CD14-positive monocyte (primary cell): Measurements from ENCODE around the gene MED15. TPM values are rescaled to one million over a fixed set of nuclear protein-coding genes. Genes with fewer than 3 reads are reported as not detected.

ENCODE experiments used
- DNase-seq, 3 donors: peaks; one replicate each; pipeline ENCODE4 v3.0.0-alpha.2; 2011 to 2022
- H2AFZ ChIP-seq: 2 replicates; pipeline ENCODE4 v1.6.0; 2012; ENCODE audit warnings: mild to moderate bottlenecking, low read depth, low read length, inconsistent platforms; ENCODE audit not compliant: insufficient read depth, poor library complexity, severe bottlenecking
- H3K27ac ChIP-seq, 2 donors: 1 replicate in 1 of 2; 2 replicates in 1 of 2; pipeline ENCODE4 v1.5.1; 2012 to 2013; ENCODE audit warnings: low read length in 2 of 2, control low read depth in 1 of 2, inconsistent platforms in 1 of 2, low read depth in 1 of 2, mild to moderate bottlenecking in 1 of 2
- H3K27me3 ChIP-seq, 2 donors: one replicate each; pipeline versions ENCODE4 v1.6.0 to v1.6.1; 2011 to 2013; ENCODE audit warnings: low read length in 2 of 2; ENCODE audit not compliant: control insufficient read depth in 2 of 2, insufficient read depth in 2 of 2
- H3K36me3 ChIP-seq, 2 donors: replicated peaks in 1 of 2; 1 replicate in 1 of 2; 2 replicates in 1 of 2; pipeline versions ENCODE4 v1.5.1 to v1.6.1; 2012 to 2013; ENCODE audit warnings: low read length in 2 of 2, control low read depth in 1 of 2, inconsistent platforms in 1 of 2, mild to moderate bottlenecking in 1 of 2; ENCODE audit not compliant: insufficient read depth in 2 of 2, control insufficient read depth in 1 of 2
- H3K4me1 ChIP-seq, 2 donors: 1 replicate in 1 of 2; 2 replicates in 1 of 2; pipeline versions ENCODE4 v1.5.1 to v1.6.1; 2012 to 2013; ENCODE audit warnings: low read length in 2 of 2, control low read depth in 1 of 2, inconsistent platforms in 1 of 2, mild to moderate bottlenecking in 1 of 2, moderate library complexity in 1 of 2; ENCODE audit not compliant: insufficient read depth in 2 of 2, control insufficient read depth in 1 of 2
- H3K4me2 ChIP-seq: replicated peaks from 2 replicates; pipeline ENCODE3; 2012; ENCODE audit warnings: low read length, moderate library complexity, mild to moderate bottlenecking; ENCODE audit not compliant: poor library complexity, severe bottlenecking; ENCODE audit errors: extremely low read depth
- H3K4me3 ChIP-seq, 3 experiments: fragments of 200-600 bp in 1 of 3; sonication (generic) in 1 of 3; replicated peaks in 1 of 3; 1 replicate in 2 of 3; 2 replicates in 1 of 3; pipeline ENCODE4 v1.5.1; 2011 to 2013; ENCODE audit warnings: low read length in 3 of 3, mild to moderate bottlenecking in 3 of 3, control low read depth in 2 of 3, low read depth in 2 of 3, inconsistent platforms in 1 of 3, moderate library complexity in 1 of 3
- H3K79me2 ChIP-seq: 2 replicates; pipeline ENCODE4 v1.6.0; 2012; ENCODE audit warnings: mild to moderate bottlenecking, control low read depth, inconsistent platforms, low read length, moderate library complexity; ENCODE audit not compliant: insufficient read depth
- H3K9ac ChIP-seq: 2 replicates; pipeline ENCODE4 v1.6.0; 2017; ENCODE audit warnings: low read length, mild to moderate bottlenecking; ENCODE audit not compliant: insufficient read depth, poor library complexity, severe bottlenecking
- H3K9me3 ChIP-seq, 2 donors: replicated peaks in 1 of 2; 1 replicate in 1 of 2; 2 replicates in 1 of 2; pipeline versions ENCODE4 v1.5.1 to v1.6.1; 2012 to 2013; ENCODE audit warnings: low read length in 2 of 2, control low read depth in 1 of 2; ENCODE audit not compliant: control insufficient read depth in 1 of 2, insufficient read depth in 1 of 2
- H4K20me1 ChIP-seq: 2 replicates; pipeline ENCODE4 v1.6.0; 2012; ENCODE audit warnings: mild to moderate bottlenecking, low read length, control low read depth, moderate library complexity; ENCODE audit not compliant: insufficient read depth
- H3K27ac Mint-ChIP-seq, 7 donors: one replicate each; pipeline ENCODE4 v1.8.0; 2020; ENCODE audit warnings: mild to moderate bottlenecking in 7 of 7, mixed read lengths in 7 of 7, moderate library complexity in 6 of 7, inconsistent platforms in 2 of 7
- H3K27me3 Mint-ChIP-seq, 3 donors: one replicate each; pipeline ENCODE4 v1.8.0; 2021 to 2022; ENCODE audit warnings: low read depth in 3 of 3, mild to moderate bottlenecking in 3 of 3, mixed read lengths in 3 of 3, moderate library complexity in 3 of 3, inconsistent platforms in 1 of 3
- H3K36me3 Mint-ChIP-seq, 2 donors: one replicate each; pipeline ENCODE4 v1.8.0; 2020; ENCODE audit warnings: mixed read lengths in 2 of 2, inconsistent platforms in 1 of 2, mild to moderate bottlenecking in 1 of 2
- H3K4me1 Mint-ChIP-seq: one replicate; pipeline ENCODE4 v1.8.0; 2020; ENCODE audit warnings: mild to moderate bottlenecking, mixed read lengths
- H3K4me3 Mint-ChIP-seq, 2 donors: one replicate each; pipeline ENCODE4 v1.8.0; 2020; ENCODE audit warnings: mild to moderate bottlenecking in 2 of 2, mixed read lengths in 2 of 2, moderate library complexity in 1 of 2
- H3K9me3 Mint-ChIP-seq, 7 donors: one replicate each; pipeline ENCODE4 v1.8.0; 2020 to 2022; ENCODE audit warnings: mixed read lengths in 7 of 7, mild to moderate bottlenecking in 6 of 7, moderate library complexity in 6 of 7, inconsistent platforms in 2 of 7
- CTCF ChIP-seq: fragments of 200-600 bp; IDR thresholded peaks from one replicate; pipeline ENCODE4 v1.8.0; 2022; ENCODE audit warnings: antibody characterized with exemption, mild to moderate bottlenecking
- WGBS: methylation state at CpG from one replicate; pipeline ENCODE4 v1.1.5; 2013; ENCODE audit warnings: missing lambda C conversion rate; ENCODE audit not compliant: insufficient coverage; 5-methylcytosine and 5-hydroxymethylcytosine counted together
- intact Hi-C, 2 donors: fragments of 100-400 bp; cut with micrococcal nuclease; formaldehyde crosslinking; loops; one replicate each; pipeline versions ENCODE4 v1.15.0 to v1.15.1; 2023
- polyA plus RNA-seq, 3 donors: library from polyadenylated mRNA; depleted of rRNA in 1 of 3; unstranded in 2 of 3; stranded (reverse) in 1 of 3; fragments of 300-500 nt in 2 of 3; fragments of >200 nt in 1 of 3; fragmentation: Illumina TruSeq in 2 of 3; gene quantifications; 1 replicate in 2 of 3; 2 replicates in 1 of 3; pipeline ENCODE4 v1.2.3, GENCODE V29; 2012 to 2021

Gene MED15
- polyA plus RNA-seq, 3 donors = 10.0 to 126 (median 17.8) TPM

GRCh38 chr22:20573176-20573832, 65.9 kb downstream of the MED15 start:
- no peak overlapping the region for H3K4me2 ChIP-seq
- no peak overlapping the region for H2AFZ ChIP-seq
- no peak overlapping the region for H3K9ac ChIP-seq
- peaks cover 11% of the 10 kb centered on the region for H3K79me2 ChIP-seq
- Mint-ChIP-seq H3K27me3 (no peaks in the 10 kb centered on the region), H3K4me3 (no peak overlapping the region), H3K27ac (no peak overlapping the region), H3K4me1 (peaks cover 33% of the 10 kb centered on the region), H3K9me3 (peaks cover 0 to 2% (median 0%) of the 10 kb centered on the region in 7 donors), H3K36me3 (peaks cover 72 to 95% of the 10 kb centered on the region in 2 donors)
- H3K27ac ChIP-seq = no peak overlapping the region
- H3K4me3 ChIP-seq = no peak overlapping the region
- H3K4me1 ChIP-seq = peaks cover 13 to 20% of the 10 kb centered on the region in 2 donors
- peaks cover 86% of the 10 kb centered on the region for H4K20me1 ChIP-seq
- intact Hi-C loops = no loop called here
- no peaks in the 10 kb centered on the region for H3K27me3 ChIP-seq
- TF ChIP-seq CTCF = no peak
- no peaks in the 10 kb centered on the region for H3K9me3 ChIP-seq
- 98% methylated on average over 5 of the region's 8 CpGs for WGBS
- no peak for DNase-seq
- H3K36me3 ChIP-seq = peaks cover 85 to 96% of the 10 kb centered on the region in 2 donors

- WGBS = 97% methylated on average over 22 of the region's 29 CpGs
- peaks cover 72 to 95% of the 10 kb centered on the region in 2 donors for H3K36me3 Mint-ChIP-seq
- H3K27ac Mint-ChIP-seq = peak overlapping the region in 4 of 7 donors; percentile 9 to 46 (median 34)
These were observed 66.6 kb downstream of the MED15 start for GRCh38 chr22:20573833-20574615.

More at GRCh38 chr22:20573833-20574615, 66.6 kb downstream of the MED15 start:
- intact Hi-C loops = no loop called here
- peaks cover 10% of the 10 kb centered on the region for H3K79me2 ChIP-seq
- no peaks in the 10 kb centered on the region for H3K27me3 ChIP-seq
- no peak for DNase-seq
- H3K9me3 Mint-ChIP-seq = peaks cover 0 to 2% (median 0%) of the 10 kb centered on the region in 7 donors
- no peak overlapping the region for H3K4me3 ChIP-seq
- TF ChIP-seq CTCF = no peak
- H3K9ac ChIP-seq = no peak overlapping the region
- H3K4me1 Mint-ChIP-seq = peaks cover 26% of the 10 kb centered on the region
- no peaks in the 10 kb centered on the region for H3K9me3 ChIP-seq
- H3K27ac ChIP-seq = peak overlapping the region in 1 of 2 donors; percentile 7
- H4K20me1 ChIP-seq = peaks cover 86% of the 10 kb centered on the region
- H3K4me1 ChIP-seq = peaks cover 10 to 13% of the 10 kb centered on the region in 2 donors
- H3K4me2 ChIP-seq = no peak overlapping the region
- peaks cover 85 to 96% of the 10 kb centered on the region in 2 donors for H3K36me3 ChIP-seq
- H3K4me3 Mint-ChIP-seq = no peak overlapping the region
- H2AFZ ChIP-seq = no peak overlapping the region
- no peaks in the 10 kb centered on the region for H3K27me3 Mint-ChIP-seq
